ENCODE measurements around the gene APOBR. TPM values are rescaled to one million over a fixed set of nuclear protein-coding genes. Genes with fewer than 3 reads are reported as not detected.
"Not testable (repeated sequence)": the region's sequence is repeated elsewhere in the genome, so short reads cannot be mapped to it uniquely, and the experiment has no call there.

Gene APOBR
- total RNA-seq, 1 experiment from 2014 or later, result not detected

GRCh38 chr16:28527100-28527785, 32.8 kb downstream of the APOBR start:
- not testable (repeated sequence) for DNase-seq (ENCODE audit: low read depth)

DNA sequence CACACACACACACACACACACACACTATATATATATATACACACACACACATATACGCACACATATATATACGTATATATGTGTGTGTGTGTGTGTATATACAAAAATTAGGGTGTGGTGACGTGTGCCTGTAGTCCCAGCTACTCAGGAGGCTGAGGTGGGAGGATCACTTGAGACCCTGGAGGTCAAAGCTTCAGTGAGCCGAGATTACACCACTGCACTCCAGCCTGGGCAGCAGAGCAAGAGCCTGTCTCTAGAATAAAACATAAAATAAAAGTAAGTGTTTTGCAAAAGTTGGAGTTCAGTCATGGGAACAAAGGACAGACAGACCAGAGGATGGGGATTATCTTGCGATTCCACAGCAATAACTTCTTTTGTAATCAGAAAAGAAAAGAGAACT, 33.5 kb downstream of the APOBR start:
- no peak for DNase-seq (ENCODE audit: low read depth)

DNA sequence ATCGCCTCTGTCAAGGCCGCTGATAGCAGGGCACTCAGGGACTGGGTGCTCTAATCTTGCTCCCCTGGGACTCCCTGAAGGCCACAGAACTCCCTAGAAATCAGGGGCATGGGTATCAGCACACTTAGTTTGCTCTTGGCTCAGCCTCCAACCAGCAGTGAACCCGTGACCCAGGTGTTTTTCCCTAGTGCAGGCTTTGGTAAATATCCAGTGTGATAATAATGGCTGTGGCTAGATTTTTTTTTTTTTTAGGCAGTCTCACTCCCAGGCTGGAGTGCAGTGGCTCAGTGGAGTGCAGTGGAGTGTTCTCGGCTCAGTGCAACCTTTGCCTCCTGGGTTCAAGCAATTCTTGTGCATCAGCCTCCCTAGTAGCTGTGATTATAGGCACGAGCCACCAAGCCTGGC, 34.0 kb downstream of the APOBR start:
- no peak for DNase-seq (ENCODE audit: low read depth)

GRCh38 chr16:28529124-28529523, 34.7 kb downstream of the APOBR start:
- DNase-seq (ENCODE audit: low read depth), result no peak

DNA sequence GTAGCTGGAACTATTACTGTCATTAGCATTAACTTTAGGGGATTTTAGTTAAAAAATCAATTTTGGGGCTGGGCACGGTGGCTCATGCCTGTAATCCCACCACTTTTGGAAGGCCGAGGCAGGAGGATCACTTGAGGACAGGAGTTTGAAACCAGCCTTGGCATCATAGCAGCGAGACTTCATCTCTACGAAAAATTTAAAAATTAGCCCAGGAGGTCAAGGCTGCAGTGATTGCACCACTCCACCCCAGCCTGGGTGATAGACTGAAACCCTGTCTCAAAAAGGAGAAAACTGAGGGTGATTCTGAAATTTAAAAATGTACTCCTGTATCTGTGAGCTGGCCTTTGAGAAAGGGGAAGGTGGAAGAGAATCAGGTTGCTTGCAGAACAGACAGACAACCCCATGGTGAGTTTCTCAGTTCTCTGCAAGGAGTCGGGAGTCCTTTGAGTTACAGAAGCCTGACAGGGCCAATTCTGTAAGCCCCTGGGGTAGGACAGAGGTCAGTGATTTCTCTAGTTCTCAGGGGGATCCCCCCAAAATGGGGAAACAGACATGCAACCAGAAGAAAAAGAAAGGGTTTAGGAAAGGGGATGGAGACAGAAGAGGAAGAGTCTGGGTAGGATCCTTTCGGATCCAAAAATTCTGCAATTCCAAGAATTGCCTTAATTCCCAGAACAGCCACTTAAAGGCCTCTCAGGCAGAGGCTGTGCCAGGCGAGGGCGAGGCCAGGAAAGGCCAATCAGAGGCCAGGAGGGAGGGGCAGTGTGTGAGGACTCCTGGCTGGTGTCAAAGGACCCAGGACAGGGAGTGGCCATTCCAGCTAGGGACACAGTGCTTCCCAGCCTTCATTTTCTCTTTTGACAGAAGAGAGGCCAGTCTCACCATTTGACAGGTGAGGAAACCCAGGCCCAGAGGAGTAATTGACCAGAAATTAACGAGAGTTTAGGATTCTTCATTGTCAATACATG, 37.6 kb downstream of the APOBR start:
- DNase-seq (ENCODE audit: low read depth), result peak; percentile 19

GRCh38 chr16:28532940-28533647, 38.7 kb downstream of the APOBR start:
- no peak for DNase-seq (ENCODE audit: low read depth)

DNA sequence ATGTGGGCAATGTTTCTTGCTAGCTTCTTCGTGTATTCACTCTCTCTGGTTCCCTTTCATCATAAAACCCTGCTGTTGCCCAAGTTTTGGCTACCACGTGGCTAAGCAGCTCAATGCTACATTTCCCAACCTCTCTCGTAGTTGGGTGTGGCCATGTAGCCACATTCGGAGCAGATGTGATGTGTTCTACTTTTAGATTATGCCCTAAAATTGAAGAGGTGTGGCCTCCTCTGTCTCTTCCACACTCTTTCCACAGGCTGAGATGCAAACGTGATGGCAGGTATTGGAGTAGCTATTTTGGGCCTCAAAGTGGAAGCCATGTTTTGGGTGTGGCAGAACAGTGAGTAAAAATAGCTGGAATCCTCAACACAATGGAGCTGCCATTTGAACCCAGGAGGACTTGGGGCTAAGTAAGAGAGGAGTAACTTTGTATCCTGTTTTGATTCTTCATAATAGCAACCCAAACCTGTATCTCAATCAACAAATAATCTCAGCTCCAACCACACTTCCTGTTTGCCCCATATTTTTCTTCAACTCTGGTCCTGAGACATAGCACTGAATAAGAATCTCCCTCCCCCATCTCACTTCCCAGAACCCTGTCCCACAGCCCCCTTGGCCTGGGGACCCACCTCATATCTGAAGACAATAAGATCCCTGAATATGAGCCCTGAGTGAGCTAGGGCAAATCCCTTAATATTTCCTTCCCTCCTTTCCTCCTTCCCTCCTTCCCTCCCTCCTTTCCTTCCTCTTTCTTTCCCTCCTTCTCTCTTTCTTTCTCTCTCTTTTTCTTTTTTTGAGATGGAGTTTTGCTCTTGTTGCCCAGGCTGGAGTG, 40.3 kb downstream of the APOBR start:
- DNase-seq (ENCODE audit: low read depth), result peak; percentile 25

- DNase-seq (ENCODE audit: low read depth), result no peak
Observed at GRCh38 chr16:28537076-28537475, 42.6 kb downstream of the APOBR start.

DNA sequence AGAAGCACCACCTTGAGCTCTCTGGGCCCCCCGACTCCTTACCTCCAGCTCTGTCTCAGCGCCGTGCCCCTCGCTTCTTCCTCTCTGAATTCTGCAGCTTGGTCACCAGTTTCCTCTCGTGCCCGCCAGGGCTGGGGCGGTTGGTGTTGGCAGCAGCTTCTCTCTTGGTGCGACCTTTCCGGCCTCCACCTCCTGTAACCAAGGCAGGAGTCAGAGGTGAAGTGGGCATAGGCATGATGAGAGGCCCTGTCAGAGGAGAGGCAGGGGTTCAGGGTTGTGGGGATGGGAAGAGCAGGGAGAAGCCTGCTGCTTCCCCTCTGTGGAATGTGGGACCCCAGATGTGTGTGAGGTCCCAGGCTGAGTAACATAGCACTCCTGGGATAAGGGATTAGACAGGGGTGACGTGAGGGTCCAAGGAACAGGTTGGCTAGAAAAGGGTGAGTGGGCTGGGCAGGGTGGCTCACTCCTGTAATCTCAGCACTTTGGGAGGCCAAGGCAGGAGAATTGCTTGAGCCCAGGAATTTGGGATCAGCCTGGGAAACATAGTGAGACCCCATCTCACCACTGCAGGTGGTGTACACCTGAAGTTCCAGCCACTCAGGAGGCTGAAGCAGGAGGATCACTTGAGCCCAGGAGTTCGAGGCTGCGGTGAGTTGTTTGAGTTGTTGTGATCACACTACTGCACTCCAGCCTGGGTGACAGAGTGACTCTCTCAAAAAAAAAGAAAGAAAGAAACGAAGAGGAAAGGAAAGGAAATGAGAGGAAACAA, 43.7 kb downstream of the APOBR start:
- no peak for DNase-seq (ENCODE audit: low read depth)

DNA sequence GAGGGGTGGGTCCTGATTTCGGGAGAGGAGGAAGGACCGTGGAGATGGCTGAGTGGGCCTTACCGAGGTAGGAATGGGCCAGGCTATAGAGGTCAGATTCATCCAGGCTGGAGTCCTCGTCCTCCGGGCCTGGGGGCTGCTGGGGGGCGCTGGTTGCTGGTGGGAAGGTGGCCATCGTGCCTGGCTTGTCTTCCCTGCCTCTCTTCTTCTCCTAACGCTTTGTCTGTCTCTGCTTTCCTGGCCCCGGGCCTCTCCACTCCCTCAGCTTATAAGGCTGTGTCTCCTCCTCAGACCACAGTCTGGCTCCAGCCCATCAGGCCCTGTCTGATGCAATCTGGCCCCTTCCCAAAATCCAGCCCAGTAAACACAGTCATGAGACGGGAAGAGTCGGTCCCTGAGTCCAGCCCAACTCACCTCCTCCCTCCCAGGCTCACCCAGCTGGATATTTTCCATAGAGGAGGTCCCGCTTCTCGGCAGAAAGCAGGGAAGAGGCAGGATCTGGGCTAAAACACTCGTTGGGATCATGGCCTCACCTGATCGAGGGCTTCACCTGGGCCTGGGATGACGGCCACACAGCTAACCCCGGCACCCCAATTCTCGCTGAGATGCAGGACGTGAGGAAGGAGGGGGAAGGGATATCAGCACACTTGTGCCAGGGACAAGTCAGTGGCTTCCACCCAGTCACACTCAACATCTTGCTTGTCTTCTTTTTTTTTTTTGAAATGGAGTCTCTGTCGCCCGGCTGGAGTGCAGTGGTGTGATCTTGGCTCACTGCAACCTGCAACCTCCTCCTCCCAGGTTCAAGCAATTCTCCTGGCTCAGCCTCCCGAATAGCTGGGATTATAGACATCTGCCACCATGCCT, 44.5 kb downstream of the APOBR start, which contains the start of gene NUPR1:
TSS of gene NUPR1 (minus strand) at position 242 of the 864 bp plus-strand sequence. CDS start at position 175, 67 bp downstream.
- peak; percentile 88 for DNase-seq (ENCODE audit: low read depth)

DNA sequence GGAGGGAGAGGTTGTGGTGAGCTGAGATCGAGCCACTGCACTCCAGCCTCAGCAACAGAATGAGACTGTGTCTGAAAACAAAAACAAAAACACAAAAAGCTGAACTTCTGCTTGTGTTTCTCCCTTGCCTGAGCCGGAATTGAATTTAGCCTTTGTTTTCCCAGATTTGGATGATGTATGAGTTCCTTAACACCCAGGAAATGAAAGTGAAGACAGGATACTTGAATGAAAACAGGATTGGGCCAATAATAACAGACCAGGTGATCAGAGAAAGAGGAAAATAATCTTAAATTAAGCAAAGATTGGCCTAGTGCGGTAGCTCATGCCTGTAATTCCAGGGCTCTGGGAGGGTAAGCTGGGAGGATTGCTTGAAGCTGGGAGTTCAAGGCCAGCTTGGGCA, 45.9 kb downstream of the APOBR start:
- no peak for DNase-seq (ENCODE audit: low read depth)

GRCh38 chr16:28542646-28543045, 48.2 kb downstream of the APOBR start:
- DNase-seq (ENCODE audit: low read depth), result no peak

GRCh38 chr16:28543072-28543471, 48.6 kb downstream of the APOBR start:
- DNase-seq (ENCODE audit: low read depth), result no peak

- no peak for DNase-seq (ENCODE audit: low read depth)
Observed at GRCh38 chr16:28544998-28545397, 50.6 kb downstream of the APOBR start.

GRCh38 chr16:28545964-28546363, 51.5 kb downstream of the APOBR start:
- DNase-seq (ENCODE audit: low read depth), result not testable (repeated sequence)

- no peak for DNase-seq (ENCODE audit: low read depth)
Observed at GRCh38 chr16:28546626-28547025, 52.2 kb downstream of the APOBR start.

- DNase-seq (ENCODE audit: low read depth), result no peak
Observed at GRCh38 chr16:28548306-28548802, 53.9 kb downstream of the APOBR start.
